WI38 (cell line): ENCODE measurements around the gene MUSK.

Experiments
- H3K4me3 ChIP-seq: 2 replicates; pipeline ENCODE4 v1.5.1; 2011; ENCODE audit warnings: low read depth, mild to moderate bottlenecking, control low read depth, low read length
- CTCF ChIP-seq: IDR thresholded peaks from 2 replicates; pipeline ENCODE4 v1.5.1; 2012; ENCODE audit warnings: low read depth, mild to moderate bottlenecking, control low read depth, low read length

Gene MUSK

GRCh38 chr9:110748251-110748893 lies 79.8 kb downstream of the MUSK start:
- H3K4me3 ChIP-seq, result no peak overlapping the region
- no peak for TF ChIP-seq CTCF

- TF ChIP-seq CTCF, result no peak
- H3K4me3 ChIP-seq, result no peak overlapping the region
Observed at GRCh38 chr9:110750272-110750671, 81.7 kb downstream of the MUSK start.

DNA sequence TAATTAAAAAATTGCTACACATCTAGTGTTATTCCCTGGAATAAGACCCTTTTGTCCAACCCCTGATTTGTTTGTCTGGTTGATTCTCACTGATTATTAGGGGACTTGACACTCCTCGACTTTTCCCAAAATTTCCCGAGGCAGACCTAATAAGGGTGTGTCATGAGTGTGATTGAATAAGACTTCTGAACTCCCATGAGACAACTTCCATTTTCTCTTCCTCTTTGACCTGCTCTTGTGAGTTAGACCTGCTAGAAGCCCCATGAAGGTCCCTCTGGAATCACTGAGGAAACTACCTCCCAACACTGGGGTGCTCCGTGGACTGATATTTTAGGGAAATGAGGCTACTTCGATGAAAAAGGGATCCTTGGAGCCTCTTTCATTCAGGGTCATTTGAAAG lies 83.4 kb downstream of the MUSK start:
- no peak for TF ChIP-seq CTCF
- H3K4me3 ChIP-seq, result no peak overlapping the region

DNA sequence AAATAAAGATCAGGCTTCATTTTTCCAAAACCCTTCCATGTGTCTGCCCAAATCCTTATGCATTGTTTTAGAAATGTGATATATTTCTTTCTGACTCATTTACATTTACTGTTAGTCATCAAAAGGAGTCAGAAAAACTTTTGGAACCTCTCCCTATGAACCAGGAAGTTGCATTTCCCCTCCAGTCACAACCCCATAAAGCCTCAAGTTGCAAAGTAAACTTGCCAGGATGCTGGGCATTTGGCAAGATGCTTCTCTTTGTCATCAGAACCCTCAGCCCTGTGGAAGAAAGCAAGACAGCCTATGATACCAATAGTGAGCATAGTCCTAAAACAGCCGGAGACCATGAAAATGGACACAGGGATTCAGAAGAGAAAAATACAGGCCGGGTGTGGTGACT lies 84.2 kb downstream of the MUSK start:
- no peak for TF ChIP-seq CTCF

DNA sequence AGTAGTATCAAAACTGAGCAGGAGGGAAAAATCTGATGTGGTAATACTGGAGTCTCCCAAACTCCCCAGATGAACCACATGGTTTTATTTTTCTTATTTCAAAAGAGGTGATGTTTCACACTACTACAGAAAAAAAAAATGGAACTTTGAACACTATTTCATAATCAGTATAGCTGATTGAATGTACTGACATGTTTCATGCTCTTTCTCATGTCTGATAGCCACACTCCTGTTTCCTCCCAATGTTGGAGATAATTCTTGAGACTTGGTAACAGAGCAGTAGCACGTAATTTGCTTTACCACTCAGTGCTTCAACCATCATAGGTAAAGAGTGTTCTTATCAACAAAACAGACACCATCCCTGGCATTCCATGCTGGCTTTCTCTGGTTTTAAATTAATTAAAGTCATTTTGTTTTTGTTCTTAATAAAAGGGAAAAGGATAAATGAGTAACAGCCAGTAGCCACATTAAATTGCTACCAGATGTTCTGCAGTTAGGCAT lies 85.2 kb downstream of the MUSK start:
- no peak for TF ChIP-seq CTCF
- no peak overlapping the region for H3K4me3 ChIP-seq

More for the DNA sequence above, 84.2 kb downstream of the MUSK start:
- no peak overlapping the region for H3K4me3 ChIP-seq

- no peak for TF ChIP-seq CTCF
- H3K4me3 ChIP-seq, result no peak overlapping the region
Observed at GRCh38 chr9:110755179-110755578, 86.6 kb downstream of the MUSK start.

DNA sequence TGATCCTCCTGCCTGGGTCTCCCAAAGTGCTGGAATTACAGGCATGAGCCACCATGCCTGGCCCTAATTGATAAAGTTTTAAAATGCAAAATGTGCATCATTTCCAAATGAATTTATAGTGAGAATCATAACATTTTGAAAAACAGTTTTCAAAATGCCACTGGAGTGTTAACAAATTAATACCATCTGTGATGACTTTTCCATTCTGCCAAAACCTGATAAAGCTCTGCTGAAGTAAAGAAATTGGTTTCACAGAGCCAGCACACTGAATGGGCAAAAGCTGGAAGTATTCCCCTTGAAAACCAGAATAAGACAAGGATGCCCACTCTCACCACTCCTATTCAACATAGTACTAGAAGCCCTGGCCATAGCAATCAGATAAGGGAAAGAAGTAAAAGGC lies 89.6 kb downstream of the MUSK start:
- no peak for TF ChIP-seq CTCF
- H3K4me3 ChIP-seq, result no peak overlapping the region
